Activated CD4-positive, alpha-beta T cell treated with anti-CD3 and anti-CD28 coated beads, Interleukin-2, amount 10 ng/mL, durations not matched to agents 7 days and 5 days (primary cell): ENCODE measurements around the gene LIF. TPM values are rescaled to one million over a fixed set of nuclear protein-coding genes. Genes with fewer than 3 reads are reported as not detected.

ENCODE experiments used
- CTCF ChIA-PET: fragments of 350-600 bp; sonication (Branson Sonifier 250); formaldehyde crosslinking; loops from one replicate; lab custom pipeline; 2021; ENCODE audit warnings: antibody characterized with exemption; lab: Charles Lee
- POLR2A ChIA-PET: fragments of 350-600 bp; sonication (Branson Sonifier 250); formaldehyde crosslinking; loops from one replicate; lab custom pipeline; 2021; ENCODE audit warnings: antibody characterized with exemption; lab: Charles Lee
- DNase-seq: peaks from one replicate; pipeline ENCODE4 v3.0.0-alpha.2; 2020
- H3K27ac Mint-ChIP-seq: one replicate; pipeline ENCODE4 v1.8.0; 2021; ENCODE audit warnings: mild to moderate bottlenecking, moderate library complexity, mixed read lengths
- H3K27me3 Mint-ChIP-seq: one replicate; pipeline ENCODE4 v1.8.0; 2021; ENCODE audit warnings: mixed read lengths
- H3K36me3 Mint-ChIP-seq: one replicate; pipeline ENCODE4 v1.8.0; 2021; ENCODE audit warnings: low read depth, mixed read lengths
- H3K4me1 Mint-ChIP-seq: one replicate; pipeline ENCODE4 v1.8.0; 2021; ENCODE audit warnings: mixed read lengths
- H3K4me3 Mint-ChIP-seq: one replicate; pipeline ENCODE4 v1.8.0; 2021; ENCODE audit warnings: mild to moderate bottlenecking, moderate library complexity, mixed read lengths
- H3K9me3 Mint-ChIP-seq: one replicate; pipeline ENCODE4 v1.8.0; 2021; ENCODE audit warnings: mixed read lengths
- total RNA-seq, 2 experiments: library from RNA; stranded (reverse); gene quantifications; one replicate each; pipeline ENCODE4 v1.2.3, GENCODE V29; 2021

The LIF gene
- total RNA-seq, 2 experiments from 2014 or later = 102 to 103 TPM

DNA sequence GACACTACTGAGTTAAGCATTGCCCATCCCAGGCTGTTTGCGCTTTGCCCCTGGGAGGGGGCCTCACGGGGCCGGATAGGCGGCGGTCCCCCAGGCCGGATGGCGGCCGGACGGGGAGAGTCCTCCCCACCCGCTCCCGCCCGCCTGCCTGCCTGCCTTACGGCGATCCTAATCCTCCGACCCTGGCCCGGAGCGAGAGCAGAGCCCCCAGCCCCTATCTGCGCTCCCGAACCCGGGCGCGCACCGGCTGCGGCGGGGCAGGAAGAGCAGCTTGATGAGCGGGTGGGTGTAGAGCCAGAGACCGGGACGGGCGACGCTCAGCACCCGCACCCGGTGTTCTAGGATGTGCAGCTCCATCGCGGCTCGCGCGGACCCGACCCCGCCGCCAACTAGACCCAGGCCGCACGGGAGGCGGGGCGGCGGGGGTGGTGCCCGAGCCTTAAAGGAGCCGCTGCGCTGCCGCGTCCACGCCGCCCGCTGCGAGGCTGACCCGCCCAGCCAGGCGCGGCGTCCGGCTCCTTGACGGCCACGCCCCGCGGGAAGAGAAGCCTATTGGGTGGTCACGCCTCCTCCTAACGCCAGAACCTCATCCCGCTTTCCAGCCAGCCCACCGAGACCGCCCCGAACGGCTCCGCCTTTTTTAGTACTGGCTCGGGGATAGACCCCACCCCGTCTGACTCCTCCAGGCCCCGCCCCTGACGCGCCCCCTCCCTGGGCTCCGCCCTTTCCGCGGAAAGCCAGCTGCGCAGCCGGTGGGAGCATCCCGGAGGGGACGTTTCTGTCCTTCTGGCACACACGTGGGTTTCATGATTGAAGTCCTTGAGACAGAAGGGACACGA lies 42.8 kb upstream of the LIF start, which contains the start of gene CASTOR1:
Gene CASTOR1 (minus strand): TSS at position 365 of the 839 bp plus-strand sequence. CDS start 8 bp downstream, at position 357.
- H3K9me3 Mint-ChIP-seq = no peaks in the 10 kb centered on the region
- H3K27ac Mint-ChIP-seq = peak within 1 kb of the TSS; percentile 86
- CTCF ChIA-PET = interaction anchor here (0.6 to 10.5 kb wide), 25 partner anchors 11 to 185 kb away, joined by 3 to 138 read pairs (median 9); partner anchors contain the start of genes CCDC157, RNF215, SEC14L2 and SF3A1
- peak within 1 kb of the TSS; percentile 80 for H3K4me3 Mint-ChIP-seq
- POLR2A ChIA-PET = interaction anchor here (1.0 to 1.1 kb wide), 3 partner anchors 13 to 59 kb away, joined by 4 to 6 read pairs (median 4); no protein-coding TSS in a partner anchor
- H3K36me3 Mint-ChIP-seq = peaks cover 25% of the 10 kb centered on the region
- peak; percentile 94 for DNase-seq
- H3K4me1 Mint-ChIP-seq = peaks cover 63% of the 10 kb centered on the region
- H3K27me3 Mint-ChIP-seq = no peaks in the 10 kb centered on the region

DNA sequence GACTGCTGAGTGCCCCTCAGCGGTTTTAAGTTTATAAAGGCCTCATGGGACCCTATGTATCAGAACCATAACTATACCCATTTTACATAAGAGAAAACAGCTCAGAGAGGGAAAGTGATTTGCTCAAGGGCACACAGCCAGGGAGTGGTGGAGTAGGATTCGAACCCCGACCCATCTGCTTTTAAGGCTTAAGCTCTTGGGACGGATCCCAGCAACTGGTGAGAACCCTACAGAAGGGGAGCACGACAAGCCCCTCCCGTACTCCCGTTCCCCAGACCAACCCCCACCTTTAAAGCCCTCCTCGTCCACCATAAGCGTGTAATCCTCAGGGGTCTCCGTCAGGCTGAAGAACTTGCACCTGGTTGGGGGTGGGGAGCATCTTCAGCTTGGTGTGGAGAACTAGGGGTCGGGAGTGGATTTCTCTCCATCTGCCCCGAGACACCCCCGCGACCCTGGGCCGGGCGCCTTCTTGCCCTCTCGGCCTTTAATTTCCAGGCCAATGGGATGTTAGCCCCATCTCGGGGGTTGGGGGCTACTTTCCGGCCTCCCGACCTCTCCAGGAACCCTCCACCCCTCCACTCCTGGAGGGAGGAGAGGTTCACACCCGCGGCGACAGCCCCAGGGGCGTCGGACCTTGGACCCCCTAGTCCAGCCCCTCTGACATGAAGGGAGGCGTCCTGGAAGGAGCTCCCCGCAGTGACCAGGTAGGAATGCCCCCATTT lies 42.0 kb upstream of the LIF start:
- Mint-ChIP-seq H3K4me3 (peak overlapping the region; percentile 80), H3K9me3 (no peaks in the 10 kb centered on the region), H3K27me3 (no peaks in the 10 kb centered on the region), H3K27ac (peak overlapping the region; percentile 78), H3K36me3 (peaks cover 18% of the 10 kb centered on the region), H3K4me1 (peaks cover 69% of the 10 kb centered on the region)
- ChIA-PET CTCF (interaction anchor here (0.6 to 10.5 kb wide), 48 partner anchors 10 to 212 kb away, joined by 3 to 138 read pairs (median 7); partner anchors contain the start of genes CCDC157, RNF215, SEC14L2 and SF3A1), POLR2A (interaction anchor here (1.0 to 1.1 kb wide), 2 partner anchors 16 to 38 kb away, joined by 3 to 6 read pairs; partner anchors contain the start of gene TBC1D10A)
- DNase-seq = no peak

DNA sequence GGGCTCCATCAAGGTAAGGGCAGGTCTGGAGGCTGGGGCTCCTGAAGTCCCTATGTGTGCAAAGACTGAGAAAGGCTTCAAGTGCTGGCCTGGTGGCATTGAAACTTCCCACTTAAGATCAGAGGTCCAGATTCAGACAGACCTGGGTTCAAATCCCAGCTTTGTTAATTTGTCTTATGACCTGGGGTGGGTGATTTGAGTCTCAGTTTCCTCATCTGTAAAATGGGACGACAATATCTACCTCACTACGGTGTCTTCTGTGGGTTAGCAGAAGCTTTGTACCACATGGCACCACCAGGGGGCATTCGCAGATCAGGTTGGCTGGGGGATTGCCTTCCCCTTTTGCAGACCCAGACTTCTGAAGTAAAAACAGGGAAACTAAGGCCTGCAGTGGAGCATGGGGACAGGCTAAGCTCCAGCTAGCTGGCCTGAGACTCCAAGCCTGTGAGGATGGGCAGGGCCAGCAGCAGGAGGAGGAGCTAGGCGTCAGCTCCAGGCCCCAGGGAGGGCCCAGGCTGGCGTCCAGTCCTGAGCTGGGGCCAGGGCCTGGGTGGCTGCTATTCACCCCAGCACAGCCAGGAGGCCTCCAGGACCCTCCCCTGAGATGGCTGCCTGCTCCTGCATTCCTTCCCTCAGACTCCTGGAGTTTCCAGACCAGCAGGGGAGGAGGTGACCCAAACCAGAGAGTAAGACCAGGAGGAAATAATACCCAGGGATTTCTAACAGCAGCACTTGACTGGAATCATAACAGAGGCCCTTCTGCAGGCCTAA lies 41.3 kb upstream of the LIF start:
- Mint-ChIP-seq H3K4me1 (peaks cover 76% of the 10 kb centered on the region), H3K36me3 (peaks cover 12% of the 10 kb centered on the region), H3K27me3 (no peaks in the 10 kb centered on the region), H3K4me3 (peak overlapping the region; percentile 80), H3K27ac (peak overlapping the region; percentile 78), H3K9me3 (no peaks in the 10 kb centered on the region)
- POLR2A ChIA-PET = interaction anchor here (1.0 kb wide), 1 partner anchor 39 kb away, joined by 3 read pairs; the partner anchor contains the start of gene TBC1D10A
- CTCF ChIA-PET = interaction anchor here (0.6 to 10.5 kb wide), 51 partner anchors 10 to 253 kb away, joined by 3 to 138 read pairs (median 7); partner anchors contain the start of genes CCDC157, RNF215, SEC14L2 and SF3A1
- peak; percentile 92 for DNase-seq

DNA sequence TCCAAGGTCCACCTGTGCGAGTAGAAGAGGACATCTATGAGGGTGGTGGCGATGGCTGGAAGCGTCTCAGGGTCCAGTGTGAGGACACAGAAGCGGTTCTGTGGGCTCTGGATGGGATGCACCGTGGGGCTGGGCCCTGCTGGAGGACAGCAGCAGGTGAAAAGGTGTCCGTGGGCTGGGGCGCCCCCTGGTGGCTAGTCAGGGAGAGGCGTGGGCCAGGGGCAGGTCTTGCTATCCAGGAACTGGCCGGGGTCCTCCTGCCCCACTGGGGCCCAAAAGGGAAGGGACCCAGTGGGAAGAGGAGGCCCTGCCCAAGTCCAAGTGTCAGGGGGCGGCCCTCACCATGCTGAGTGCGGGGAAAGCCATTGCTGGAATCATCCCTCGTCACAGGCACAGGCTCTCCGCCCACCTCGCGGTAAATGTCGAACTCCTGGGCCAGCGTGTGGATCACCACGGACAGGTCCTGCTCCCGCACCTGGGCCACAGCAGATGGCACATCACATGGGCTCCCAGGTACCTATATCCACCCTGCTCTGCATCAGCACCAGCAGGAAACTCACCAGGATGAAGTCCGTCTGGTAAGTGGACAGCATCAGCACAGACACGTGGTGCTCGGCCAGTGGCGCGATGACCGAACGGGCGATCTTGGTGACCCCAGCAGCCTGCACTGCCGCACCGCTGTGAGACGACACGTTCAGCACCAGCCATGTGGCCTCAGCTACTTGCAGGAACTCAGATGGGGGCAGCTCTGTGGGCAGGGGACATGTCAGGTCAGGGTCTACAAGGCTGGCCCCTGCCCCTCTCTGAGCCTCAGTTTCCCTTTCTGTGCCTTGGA lies 40.5 kb upstream of the LIF start:
- peaks cover 12% of the 10 kb centered on the region for H3K36me3 Mint-ChIP-seq
- ChIA-PET POLR2A (no interaction called here), CTCF (interaction anchor here (0.5 to 10.5 kb wide), 54 partner anchors 9 to 253 kb away, joined by 3 to 138 read pairs (median 6); partner anchors contain the start of genes CCDC157, RNF215, SEC14L2 and SF3A1)
- no peaks in the 10 kb centered on the region for H3K27me3 Mint-ChIP-seq
- no peaks in the 10 kb centered on the region for H3K9me3 Mint-ChIP-seq
- peak overlapping the region; percentile 48 for H3K27ac Mint-ChIP-seq
- H3K4me1 Mint-ChIP-seq = peaks cover 83% of the 10 kb centered on the region
- DNase-seq = peak; percentile 91
- H3K4me3 Mint-ChIP-seq = no peak overlapping the region

DNA sequence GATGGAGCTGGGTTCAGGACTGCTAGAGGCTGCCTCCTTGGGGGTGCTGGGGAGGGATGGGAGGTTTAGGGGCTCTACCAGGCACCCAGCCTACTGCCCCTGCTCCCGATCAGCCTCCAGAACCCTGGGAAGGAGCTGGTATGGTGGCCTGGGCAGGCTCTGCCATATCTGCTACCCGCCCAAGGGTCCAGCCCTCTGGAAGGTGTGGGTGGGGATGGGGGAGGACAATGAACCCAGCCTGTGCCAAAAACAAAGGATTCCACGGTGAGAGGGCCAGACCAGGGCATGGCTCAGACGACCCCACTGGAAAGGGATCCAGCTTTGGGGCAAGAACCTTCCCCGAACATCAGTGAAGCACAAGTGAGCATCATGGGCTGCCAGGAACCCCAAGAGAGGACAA lies 39.8 kb upstream of the LIF start:
- no peak for DNase-seq
- Mint-ChIP-seq H3K27ac (peak overlapping the region; percentile 48), H3K36me3 (peaks cover 10% of the 10 kb centered on the region), H3K9me3 (no peaks in the 10 kb centered on the region), H3K4me1 (peaks cover 78% of the 10 kb centered on the region), H3K27me3 (no peaks in the 10 kb centered on the region), H3K4me3 (no peak overlapping the region)
- ChIA-PET CTCF (interaction anchor here (0.5 to 10.5 kb wide), 13 partner anchors 12 to 182 kb away, joined by 3 to 138 read pairs (median 4); no protein-coding TSS in a partner anchor), POLR2A (no interaction called here)

DNA sequence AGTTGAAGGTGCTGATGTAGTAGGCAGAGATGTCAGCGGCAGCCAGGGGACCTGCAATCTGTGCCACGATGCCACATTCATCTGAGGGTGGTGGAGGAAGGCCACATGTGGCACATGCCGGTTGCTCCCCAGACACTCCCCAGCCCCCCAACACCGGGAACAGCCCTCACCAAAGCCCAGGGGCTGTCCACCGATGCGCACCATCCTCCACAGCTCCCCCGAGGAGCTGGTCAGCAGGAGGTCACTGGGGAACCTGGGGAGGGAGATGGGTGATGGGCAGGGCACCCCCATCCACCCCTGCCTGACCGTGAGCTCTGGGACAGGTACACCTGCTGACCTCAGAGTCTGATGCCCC lies 39.3 kb upstream of the LIF start:
- Mint-ChIP-seq H3K27me3 (no peaks in the 10 kb centered on the region), H3K27ac (no peak overlapping the region)

DNA sequence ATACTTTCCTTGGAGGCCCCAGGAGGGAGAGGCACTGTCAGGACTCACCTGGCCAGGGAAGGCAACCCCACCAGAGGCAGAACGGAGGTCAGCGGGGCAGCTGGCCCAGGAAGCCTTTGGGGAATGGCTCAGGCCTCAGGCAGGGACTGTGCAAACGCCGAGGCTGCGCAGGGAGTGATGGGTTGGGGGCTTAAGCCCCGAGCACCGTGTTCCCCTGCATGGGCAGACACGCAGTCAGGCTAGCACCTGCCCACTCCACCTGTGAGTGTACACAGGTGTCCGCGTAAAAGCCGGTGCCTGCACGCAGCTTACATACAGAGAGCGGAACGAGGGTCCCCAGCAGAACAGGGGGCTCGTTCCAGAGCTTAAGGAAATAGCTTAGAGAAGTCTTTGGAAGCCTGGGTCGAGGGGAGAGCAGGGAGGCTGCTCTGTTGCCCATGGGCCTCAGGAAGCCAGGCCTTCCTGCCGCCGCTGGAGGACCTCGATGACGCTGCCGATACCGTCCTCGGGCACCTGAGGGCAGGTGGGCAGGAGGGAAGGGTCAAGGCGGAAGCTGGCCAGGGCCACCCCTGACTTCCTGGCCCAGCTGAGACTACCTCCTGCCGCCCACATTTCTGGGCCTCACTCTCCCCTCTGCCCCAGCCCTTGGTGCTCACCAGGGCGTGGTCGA lies 38.8 kb upstream of the LIF start:
- ChIA-PET CTCF (interaction anchor here (0.6 to 10.5 kb wide), 14 partner anchors 11 to 181 kb away, joined by 3 to 138 read pairs (median 4); partner anchors contain the start of genes CCDC157 and SF3A1), POLR2A (no interaction called here)
- peaks cover 72% of the 10 kb centered on the region for H3K4me1 Mint-ChIP-seq
- H3K27ac Mint-ChIP-seq = peak overlapping the region; percentile 60
- H3K4me3 Mint-ChIP-seq = no peak overlapping the region
- DNase-seq = no peak
- no peaks in the 10 kb centered on the region for H3K9me3 Mint-ChIP-seq
- H3K36me3 Mint-ChIP-seq = peaks cover 10% of the 10 kb centered on the region
- no peaks in the 10 kb centered on the region for H3K27me3 Mint-ChIP-seq

More for the DNA sequence above, 39.3 kb upstream of the LIF start:
- POLR2A ChIA-PET = no interaction called here
- CTCF ChIA-PET = interaction anchor here (0.6 to 10.5 kb wide), 13 partner anchors 11 to 182 kb away, joined by 3 to 138 read pairs (median 4); partner anchors contain the start of genes CCDC157 and SF3A1
- H3K4me1 Mint-ChIP-seq = peaks cover 75% of the 10 kb centered on the region
- H3K9me3 Mint-ChIP-seq = no peaks in the 10 kb centered on the region
- peaks cover 10% of the 10 kb centered on the region for H3K36me3 Mint-ChIP-seq
- no peak for DNase-seq
- H3K4me3 Mint-ChIP-seq = no peak overlapping the region

DNA sequence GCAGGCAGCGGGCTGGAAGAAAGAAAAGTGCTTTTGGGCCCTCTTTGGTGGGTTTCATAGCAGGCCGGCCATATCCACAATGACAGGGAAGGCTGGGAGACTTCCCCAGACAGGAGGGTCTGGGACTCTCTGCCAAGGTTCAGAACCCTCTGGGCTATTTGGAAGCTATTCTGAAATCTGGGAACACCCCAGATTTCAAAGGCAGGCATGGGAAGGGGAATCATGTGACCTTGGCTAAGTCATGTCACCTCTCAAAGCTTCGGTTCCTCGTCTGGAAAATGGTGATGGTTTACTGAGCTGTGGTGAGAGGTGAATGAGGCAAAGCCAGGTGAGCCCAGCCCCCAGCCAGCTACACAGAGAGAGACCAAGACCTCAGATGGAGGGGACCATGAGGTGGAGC lies 38.1 kb upstream of the LIF start:
- CTCF ChIA-PET = interaction anchor here (0.5 to 10.5 kb wide), 9 partner anchors 18 to 183 kb away, joined by 3 to 138 read pairs (median 4); partner anchors contain the start of genes CCDC157 and SF3A1

DNA sequence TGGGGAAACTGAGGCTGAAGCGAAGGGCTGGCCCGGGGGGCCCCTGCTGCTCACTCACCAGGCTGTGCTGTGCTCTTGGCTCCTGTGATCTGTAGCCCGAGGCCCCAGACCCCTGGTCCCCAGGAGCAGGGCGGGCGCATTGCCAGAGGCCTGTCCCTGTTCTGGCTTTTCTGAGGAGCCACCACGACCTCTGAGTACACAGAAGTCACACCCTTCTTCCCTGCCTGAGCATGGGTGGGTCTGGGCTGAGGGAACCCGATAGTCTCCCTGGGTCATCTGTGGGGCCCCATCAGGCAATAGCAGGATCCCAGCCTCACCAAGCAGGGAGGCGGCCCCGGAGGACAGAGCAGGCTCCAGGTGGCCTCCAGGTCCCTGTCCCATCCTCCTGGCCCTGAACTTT lies 37.6 kb upstream of the LIF start:
- ChIA-PET POLR2A (interaction anchor here (1.4 kb wide), 1 partner anchor 18 kb away, joined by 3 read pairs; the partner anchor contains the start of gene OSM), CTCF (interaction anchor here (0.5 to 1.6 kb wide), 8 partner anchors 17 to 183 kb away, joined by 3 to 4 read pairs (median 3); no protein-coding TSS in a partner anchor)
- no peak for DNase-seq
- Mint-ChIP-seq H3K4me1 (peaks cover 73% of the 10 kb centered on the region), H3K4me3 (peak overlapping the region; percentile 64), H3K9me3 (no peaks in the 10 kb centered on the region), H3K36me3 (peaks cover 10% of the 10 kb centered on the region), H3K27ac (peak overlapping the region; percentile 81), H3K27me3 (no peaks in the 10 kb centered on the region)

More for the DNA sequence above, 38.1 kb upstream of the LIF start:
- H3K9me3 Mint-ChIP-seq = no peaks in the 10 kb centered on the region
- no peak for DNase-seq
- H3K4me1 Mint-ChIP-seq = peaks cover 70% of the 10 kb centered on the region
- H3K4me3 Mint-ChIP-seq = peak overlapping the region; percentile 64
- no peaks in the 10 kb centered on the region for H3K27me3 Mint-ChIP-seq
- peaks cover 10% of the 10 kb centered on the region for H3K36me3 Mint-ChIP-seq
- POLR2A ChIA-PET = no interaction called here
- peak overlapping the region; percentile 81 for H3K27ac Mint-ChIP-seq

DNA sequence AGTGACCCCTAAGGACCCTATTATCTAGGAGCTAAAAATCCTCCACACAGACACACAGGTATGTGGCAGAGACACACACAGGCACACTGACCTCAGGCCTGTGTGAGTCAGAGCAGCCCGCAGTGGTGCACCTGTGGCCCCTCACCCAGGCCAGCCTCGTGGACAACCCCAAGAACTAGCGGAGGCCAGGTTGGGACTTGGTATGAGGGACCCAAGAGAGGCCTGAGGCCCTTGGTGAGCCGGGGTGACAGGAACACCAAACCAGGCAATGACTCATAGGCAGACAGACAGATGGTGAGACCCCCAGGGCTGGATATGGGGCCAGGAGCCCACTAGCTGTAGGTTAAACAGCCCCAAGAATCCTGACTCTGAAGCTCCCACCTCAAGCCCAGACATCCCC lies 36.8 kb upstream of the LIF start:
- Mint-ChIP-seq H3K4me3 (peak overlapping the region; percentile 64), H3K36me3 (peaks cover 14% of the 10 kb centered on the region), H3K27me3 (no peaks in the 10 kb centered on the region), H3K4me1 (peaks cover 77% of the 10 kb centered on the region), H3K27ac (peak overlapping the region; percentile 85), H3K9me3 (no peaks in the 10 kb centered on the region)
- no peak for DNase-seq
- CTCF ChIA-PET = interaction anchor here (0.6 to 1.6 kb wide), 7 partner anchors 15 to 141 kb away, joined by 3 to 5 read pairs (median 3); no protein-coding TSS in a partner anchor
- POLR2A ChIA-PET = interaction anchor here (0.7 to 1.4 kb wide), 2 partner anchors 17 to 29 kb away, joined by 3 read pairs; partner anchors contain the start of gene OSM
